ENCODE results near the gene ALK.

GRCh38 chr2:29433920-29434319 is 487.5 kb downstream of the ALK start:
- TF ChIP-seq CTCF (conservative IDR thresholded peaks at IDR 0.05; ENCODE audit: low read depth, low read length) (no peak), EZH2 (IDR thresholded peaks at IDR 0.05; ENCODE audit: low read length, unreplicated experiment) (no peak), EZH2phosphoT487 (IDR thresholded peaks at IDR 0.05; ENCODE audit: borderline replicate concordance, low read length) (no peak)
